NB4 (cell line): ENCODE measurements around the gene TNFRSF1A.
A peak's percentile ranks its signal among the peaks of the same experiment; 100 is the strongest.

Source experiments
- DNase-seq: peaks from one replicate; pipeline ENCODE4 v3.0.0; 2010; ENCODE audit warnings: low read depth
- H3K4me3 ChIP-seq: one replicate; pipeline ENCODE4 v1.5.1; 2011; ENCODE audit warnings: mild to moderate bottlenecking, low read depth, low read length, moderate library complexity
- CTCF ChIP-seq: IDR thresholded peaks from one replicate; pipeline ENCODE4 v1.5.1; 2012; ENCODE audit warnings: low read depth, low read length
- MYC ChIP-seq: IDR thresholded peaks from 2 replicates; pipeline ENCODE4 v1.6.1; 2011; ENCODE audit warnings: low read depth, low read length
- POLR2A ChIP-seq: IDR thresholded peaks from 2 replicates; pipeline ENCODE4 v1.6.1; 2011; ENCODE audit warnings: mild to moderate bottlenecking; ENCODE audit not compliant: insufficient read length; ENCODE audit errors: extremely low read depth
- TF ChIP-seq, protein P1 (sequence below): IDR thresholded peaks from 2 replicates; pipeline ENCODE4 v1.6.1; 2011; ENCODE audit warnings: low read depth, low read length

Gene TNFRSF1A

DNA sequence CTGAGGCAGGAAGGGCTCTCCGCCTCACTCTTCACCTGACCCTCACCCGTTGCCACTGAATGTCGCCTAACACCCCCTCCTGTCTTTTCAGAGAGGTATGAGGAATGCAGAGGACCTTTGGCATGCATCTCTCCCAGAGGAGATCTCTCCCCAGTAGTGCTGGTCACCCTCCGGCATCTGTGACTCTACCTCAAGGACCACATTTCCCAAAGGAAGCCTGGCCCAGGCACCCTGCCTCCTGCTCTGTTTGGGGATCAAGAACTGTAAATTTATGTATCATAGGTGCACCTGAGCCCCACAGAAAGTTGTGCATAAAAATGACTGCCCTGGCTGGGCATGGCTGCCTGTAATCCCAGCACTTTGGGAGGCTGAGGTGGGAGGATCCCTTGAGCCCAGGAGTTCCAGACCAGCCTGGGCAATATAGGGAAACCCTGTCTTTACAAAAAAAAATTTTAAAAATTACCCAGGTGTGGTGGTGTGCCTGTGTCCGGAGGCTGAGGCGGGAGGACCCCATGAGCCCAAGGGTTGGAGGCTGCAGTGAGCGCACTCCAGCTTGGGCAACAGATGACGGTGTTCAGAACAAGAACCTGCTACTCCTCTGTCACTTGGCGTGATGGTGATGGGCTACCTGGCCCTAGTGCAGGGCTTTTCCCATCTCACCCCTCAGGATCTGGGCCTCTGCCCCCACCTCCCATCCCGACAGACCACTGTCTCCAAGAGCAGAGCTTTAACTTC lies 13.7 kb downstream of the TNFRSF1A start:
- TF ChIP-seq POLR2A (peak; percentile 21), MYC (no peak), CTCF (no peak)
- TF ChIP-seq, protein P1, sequence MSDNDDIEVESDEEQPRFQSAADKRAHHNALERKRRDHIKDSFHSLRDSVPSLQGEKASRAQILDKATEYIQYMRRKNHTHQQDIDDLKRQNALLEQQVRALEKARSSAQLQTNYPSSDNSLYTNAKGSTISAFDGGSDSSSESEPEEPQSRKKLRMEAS, result no peak
- DNase-seq, result no peak
- no peak overlapping the region for H3K4me3 ChIP-seq

- H3K4me3 ChIP-seq, result no peak overlapping the region
- DNase-seq, result no peak
- TF ChIP-seq POLR2A (no peak), MYC (no peak), CTCF (no peak)
- TF ChIP-seq, protein P1, result no peak
Measured at GRCh38 chr12:6327229-6328041, 14.4 kb downstream of the TNFRSF1A start.

GRCh38 chr12:6326316-6327228 lies 15.3 kb downstream of the TNFRSF1A start:
- TF ChIP-seq POLR2A, result no peak
- TF ChIP-seq, protein P1, result no peak
- peak; percentile 22 for TF ChIP-seq CTCF
- no peak overlapping the region for H3K4me3 ChIP-seq
- peak; percentile 82 for DNase-seq

DNA sequence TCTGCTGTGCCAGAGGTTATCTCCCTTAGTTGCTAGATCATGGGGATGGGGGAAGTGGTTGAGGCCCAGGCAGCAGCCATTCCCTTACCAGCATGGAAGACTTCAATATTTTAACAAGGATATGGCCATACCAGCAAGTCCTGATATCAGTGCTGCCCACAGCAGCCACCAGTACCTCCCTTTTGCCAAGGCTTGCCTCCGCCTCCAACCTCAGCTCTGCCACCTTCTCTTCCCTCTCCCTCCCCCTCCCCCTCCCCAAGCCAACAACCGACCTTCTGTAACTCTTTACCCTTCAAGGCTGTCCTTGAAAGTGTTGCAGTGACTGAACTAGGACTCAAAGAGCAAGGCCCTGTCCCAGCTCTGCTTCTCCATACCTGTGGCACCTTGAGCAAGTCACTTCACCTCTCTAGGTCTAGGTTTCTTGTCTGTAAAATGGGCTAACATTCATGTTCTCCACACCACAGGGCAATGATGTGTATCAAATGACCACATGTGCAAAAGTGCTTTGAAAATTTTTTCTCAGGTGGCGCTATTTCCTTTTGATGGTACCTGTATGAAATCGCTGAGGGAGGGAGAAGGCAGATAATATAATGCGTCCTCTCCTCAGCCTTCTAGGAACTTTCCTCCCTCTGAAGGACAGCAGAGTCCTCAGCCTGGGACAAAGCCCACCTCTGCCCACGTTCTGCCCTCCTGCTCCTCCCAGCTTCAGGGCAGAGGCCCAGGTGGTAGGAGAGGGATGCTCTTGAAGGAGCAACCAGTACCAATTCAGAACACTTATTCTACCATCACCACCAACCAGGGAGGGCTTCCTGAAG lies 16.7 kb downstream of the TNFRSF1A start:
- peak; percentile 51 for DNase-seq
- no peak for TF ChIP-seq POLR2A
- H3K4me3 ChIP-seq, result no peak overlapping the region

GRCh38 chr12:6323995-6324711 lies 17.7 kb downstream of the TNFRSF1A start:
- no peak overlapping the region for H3K4me3 ChIP-seq
- no peak for DNase-seq
- TF ChIP-seq POLR2A (no peak), CTCF (no peak), MYC (no peak)
- TF ChIP-seq, protein P1, result no peak
